H9 (cell line): ENCODE results near the gene VPS45. TPM values are rescaled to one million over a fixed set of nuclear protein-coding genes. Genes with fewer than 3 reads are reported as not detected.

ENCODE experiments used
- DNase-seq: peaks from one replicate; pipeline ENCODE4 v3.0.0-alpha.2; 2017
- H2AFZ ChIP-seq: one replicate; pipeline ENCODE4 v1.6.1; 2013; ENCODE audit warnings: mild to moderate bottlenecking, low read length, control low read depth, moderate library complexity
- H2AK5ac ChIP-seq: 2 replicates; pipeline ENCODE4 v1.6.1; 2013; ENCODE audit warnings: low read length, control low read depth, mixed read lengths; ENCODE audit not compliant: insufficient read length
- H2BK120ac ChIP-seq: one replicate; pipeline ENCODE4 v1.6.1; 2013; ENCODE audit warnings: low read depth, mild to moderate bottlenecking, low read length, control low read depth, inconsistent platforms; ENCODE audit not compliant: poor library complexity, severe bottlenecking
- H2BK12ac ChIP-seq: 2 replicates; pipeline ENCODE4 v1.6.1; 2013; ENCODE audit warnings: low read length, control low read depth, mixed read lengths, low read depth; ENCODE audit not compliant: insufficient read length
- H2BK15ac ChIP-seq: 2 replicates; pipeline ENCODE4 v1.6.1; 2013; ENCODE audit warnings: low read depth, low read length, control low read depth
- H2BK20ac ChIP-seq: one replicate; pipeline ENCODE4 v1.6.1; 2013; ENCODE audit warnings: low read depth, mild to moderate bottlenecking, low read length, control low read depth, inconsistent platforms; ENCODE audit not compliant: poor library complexity, severe bottlenecking
- H2BK5ac ChIP-seq: 2 replicates; pipeline ENCODE4 v1.6.1; 2013; ENCODE audit warnings: low read length, control low read depth, mixed read lengths; ENCODE audit not compliant: insufficient read length
- H3K14ac ChIP-seq: 2 replicates; pipeline ENCODE4 v1.6.1; 2013; ENCODE audit warnings: low read length, control low read depth; ENCODE audit not compliant: insufficient read depth
- H3K18ac ChIP-seq: 2 replicates; pipeline ENCODE4 v1.6.1; 2013; ENCODE audit warnings: low read depth, mild to moderate bottlenecking, mixed read lengths, low read length, control low read depth; ENCODE audit not compliant: insufficient read length
- H3K23ac ChIP-seq: 2 replicates; pipeline ENCODE4 v1.6.1; 2013; ENCODE audit warnings: low read length, control low read depth, mixed read lengths, low read depth; ENCODE audit not compliant: insufficient read length
- H3K23me2 ChIP-seq: 2 replicates; pipeline ENCODE4 v1.6.1; 2013; ENCODE audit warnings: low read depth, mild to moderate bottlenecking, mixed read lengths, low read length, control low read depth; ENCODE audit not compliant: insufficient read length, poor library complexity, severe bottlenecking
- H3K27ac ChIP-seq: 2 replicates; pipeline ENCODE4 v1.5.1; 2013; ENCODE audit warnings: low read length, control low read depth, mixed read lengths, low read depth; ENCODE audit not compliant: insufficient read length
- H3K27me3 ChIP-seq: 2 replicates; pipeline ENCODE4 v1.6.1; 2013; ENCODE audit warnings: low read length, control low read depth, inconsistent platforms; ENCODE audit not compliant: insufficient read depth
- H3K4ac ChIP-seq: 2 replicates; pipeline ENCODE4 v1.6.1; 2013; ENCODE audit warnings: low read depth, mild to moderate bottlenecking, control low read depth, inconsistent platforms, low read length, moderate library complexity
- H3K4me1 ChIP-seq: 2 replicates; pipeline ENCODE4 v1.6.1; 2013; ENCODE audit warnings: low read length, control low read depth, inconsistent platforms; ENCODE audit not compliant: insufficient read depth
- H3K4me2 ChIP-seq: 2 replicates; pipeline ENCODE4 v1.6.1; 2013; ENCODE audit warnings: low read length, control low read depth, mixed read lengths; ENCODE audit not compliant: insufficient read length, insufficient read depth
- H3K56ac ChIP-seq: 2 replicates; pipeline ENCODE4 v1.6.1; 2013; ENCODE audit warnings: low read depth, mild to moderate bottlenecking, mixed read lengths, low read length, control low read depth; ENCODE audit not compliant: insufficient read length
- H3K79me1 ChIP-seq: 2 replicates; pipeline ENCODE4 v1.6.1; 2013; ENCODE audit warnings: low read depth, mild to moderate bottlenecking, moderate library complexity, low read length, control low read depth, inconsistent platforms; ENCODE audit not compliant: insufficient read depth, poor library complexity, severe bottlenecking
- H3K79me2 ChIP-seq: 2 replicates; pipeline ENCODE4 v1.6.1; 2013; ENCODE audit warnings: low read length, control low read depth, inconsistent platforms; ENCODE audit not compliant: insufficient read depth
- H3K9ac ChIP-seq: 2 replicates; pipeline ENCODE4 v1.6.1; 2013; ENCODE audit warnings: low read length, control low read depth, mixed read lengths; ENCODE audit not compliant: insufficient read length; ENCODE audit errors: extremely low read depth
- H3K9me3 ChIP-seq: one replicate; pipeline ENCODE4 v1.6.1; 2013; ENCODE audit warnings: low read depth, low read length, inconsistent platforms; ENCODE audit not compliant: control insufficient read depth
- H3T11ph ChIP-seq: one replicate; pipeline ENCODE4 v1.6.1; 2013; ENCODE audit warnings: mild to moderate bottlenecking, low read length, control low read depth, inconsistent platforms
- H4K20me1 ChIP-seq: one replicate; pipeline ENCODE4 v1.6.1; 2013; ENCODE audit not compliant: control insufficient read depth, insufficient read length, insufficient read depth
- H4K5ac ChIP-seq: 2 replicates; pipeline ENCODE4 v1.6.1; 2013; ENCODE audit warnings: low read depth, mild to moderate bottlenecking, mixed read lengths, low read length, control low read depth; ENCODE audit not compliant: insufficient read length
- H4K8ac ChIP-seq: replicated peaks from 2 replicates; pipeline ENCODE4 v1.6.1; 2013; ENCODE audit warnings: low read length, control low read depth, mixed read lengths, low read depth; ENCODE audit not compliant: insufficient read length
- H4K91ac ChIP-seq: 2 replicates; pipeline ENCODE4 v1.6.1; 2013; ENCODE audit warnings: low read depth, mild to moderate bottlenecking, moderate library complexity, mixed read lengths, low read length, control low read depth; ENCODE audit not compliant: insufficient read length
- H3K27ac Mint-ChIP-seq, 3 experiments: 2 replicates in 2 of 3; 3 replicates in 1 of 3; pipeline ENCODE4 v1.8.0; 2020 to 2021; ENCODE audit warnings: mixed read lengths in 3 of 3, mild to moderate bottlenecking in 1 of 3, moderate library complexity in 1 of 3
- H3K27me3 Mint-ChIP-seq: 2 replicates; pipeline ENCODE4 v1.8.0; 2021; ENCODE audit warnings: low read depth, mild to moderate bottlenecking, moderate library complexity, mixed read lengths
- H3K36me3 Mint-ChIP-seq, 3 experiments: 2 replicates in 2 of 3; 3 replicates in 1 of 3; pipeline ENCODE4 v1.8.0; 2020 to 2021; ENCODE audit warnings: low read depth in 3 of 3, mixed read lengths in 3 of 3; ENCODE audit not compliant: insufficient read depth in 1 of 3
- H3K4me1 Mint-ChIP-seq, 2 experiments: 2 replicates each; pipeline ENCODE4 v1.8.0; 2020; ENCODE audit warnings: mixed read lengths in 2 of 2
- H3K4me3 Mint-ChIP-seq, 2 experiments: 2 replicates in 1 of 2; 3 replicates in 1 of 2; pipeline ENCODE4 v1.8.0; 2020 to 2021; ENCODE audit warnings: mild to moderate bottlenecking in 2 of 2, mixed read lengths in 2 of 2, moderate library complexity in 1 of 2
- H3K9me3 Mint-ChIP-seq, 2 experiments: 2 replicates in 1 of 2; 3 replicates in 1 of 2; pipeline ENCODE4 v1.8.0; 2020; ENCODE audit warnings: mild to moderate bottlenecking in 2 of 2, mixed read lengths in 2 of 2, moderate library complexity in 1 of 2
- CTCF ChIP-seq: fragments of 200-600 bp; sonication (generic); conservative IDR thresholded peaks from 3 replicates; pipeline ENCODE4 v1.8.0; 2021; ENCODE audit warnings: antibody characterized with exemption, mild to moderate bottlenecking
- WGBS: extraction: QIAGEN DNeasy Blood & Tissue Kit; methylation state at CpG from one replicate; pipeline ENCODE4 v1.1.7; 2013; ENCODE audit warnings: missing lambda C conversion rate, low lambda C conversion rate, mixed read lengths; ENCODE audit not compliant: insufficient read length; ENCODE audit errors: extremely low coverage; 5-methylcytosine and 5-hydroxymethylcytosine counted together
- total RNA-seq: library from RNA; stranded (reverse); gene quantifications from 2 replicates; pipeline ENCODE4 v1.2.1, GENCODE V29; 2021

The VPS45 gene
- total RNA-seq, 1 experiment from 2014 or later = 31.8 TPM

GRCh38 chr1:150092180-150092791 lies 24.7 kb downstream of the VPS45 start:
- no peaks in the 10 kb centered on the region for H3K4me1 Mint-ChIP-seq
- no peaks in the 10 kb centered on the region for H3K9me3 ChIP-seq
- H3K9ac ChIP-seq = no peak overlapping the region
- H2AK5ac ChIP-seq = no peak overlapping the region
- no peak overlapping the region for H3K4me3 Mint-ChIP-seq
- H3K4me2 ChIP-seq = no peak overlapping the region
- peaks cover 1 to 15% (median 15%) of the 10 kb centered on the region in 3 experiments; a peak in 4 of 7 replicates for H3K36me3 Mint-ChIP-seq
- no peaks in the 10 kb centered on the region for H3K9me3 Mint-ChIP-seq
- H3K23ac ChIP-seq = no peak overlapping the region
- no peak overlapping the region for H2BK20ac ChIP-seq
- no peak overlapping the region for H4K91ac ChIP-seq
- H3K4me1 ChIP-seq = no peaks in the 10 kb centered on the region
- H3K27ac Mint-ChIP-seq = no peak overlapping the region
- no peak overlapping the region for H4K5ac ChIP-seq
- TF ChIP-seq CTCF = no peak
- H3K79me1 ChIP-seq = no peaks in the 10 kb centered on the region
- no peak overlapping the region for H3K27ac ChIP-seq
- H3T11ph ChIP-seq = no peak overlapping the region
- H2BK120ac ChIP-seq = no peak overlapping the region
- no peaks in the 10 kb centered on the region for H3K79me2 ChIP-seq
- no peak overlapping the region for H4K8ac ChIP-seq
- no peaks in the 10 kb centered on the region for H3K23me2 ChIP-seq
- no peak overlapping the region for H2BK12ac ChIP-seq
- no peak overlapping the region for H3K18ac ChIP-seq
- H3K27me3 Mint-ChIP-seq = no peaks in the 10 kb centered on the region
- no peak overlapping the region for H3K4ac ChIP-seq
- WGBS = no CpG with 5 or more reads among the region's 3 CpGs
- H3K56ac ChIP-seq = no peak overlapping the region
- no peaks in the 10 kb centered on the region for H3K27me3 ChIP-seq
- H3K14ac ChIP-seq = no peak overlapping the region
- no peak for DNase-seq
- H2BK15ac ChIP-seq = no peak overlapping the region
- no peak overlapping the region for H2BK5ac ChIP-seq
- no peaks in the 10 kb centered on the region for H4K20me1 ChIP-seq
- no peak overlapping the region for H2AFZ ChIP-seq
